ENCODE data around the gene TSHR. TPM values are rescaled to one million over a fixed set of nuclear protein-coding genes. Genes with fewer than 3 reads are reported as not detected.

Gene TSHR
- total RNA-seq, 1 experiment from 2014 or later: not detected

GRCh38 chr14:81165188-81165587, 209.8 kb downstream of the TSHR start:
- H3K36me3 ChIP-seq (ENCODE audit: control insufficient read depth in 1 of 2, insufficient read depth in 2 of 2, low read length in 2 of 2): no peaks in the 10 kb centered on the region
- H3K79me2 ChIP-seq (ENCODE audit: insufficient read depth, low read length): no peaks in the 10 kb centered on the region
- no peak overlapping the region for H3K4me3 ChIP-seq (replicated peaks in 1 of 2; ENCODE audit: low read depth in 1 of 2, low read length in 2 of 2)
- H2AFZ ChIP-seq (ENCODE audit: low read depth, low read length, poor library complexity, severe bottlenecking): no peak overlapping the region
- ChIA-PET RAD21 (ENCODE audit: low non-redundant PET in 1 of 2, low total read pairs in 2 of 2, uncharacterized antibody in 2 of 2, unreplicated experiment in 2 of 2) (interaction anchor here in 1 of 2 experiments (2.0 kb wide), 1 partner anchor 169 kb away, joined by 7 read pairs; no protein-coding TSS in a partner anchor), CTCF (interaction anchor here (1.1 to 4.9 kb wide), 4 partner anchors 11 to 179 kb away, joined by 3 to 36 read pairs (median 8); no protein-coding TSS in a partner anchor), POLR2A (no interaction called here)
- H3K27ac ChIP-seq (ENCODE audit: low read depth, low read length): no peak overlapping the region
- intact Hi-C loops (cut with micrococcal nuclease): loop anchor here (2.0 kb wide), 1 partner anchor 210 kb away; the partner anchor contains the start of gene TSHR
- no peaks in the 10 kb centered on the region for H4K20me1 ChIP-seq (ENCODE audit: insufficient read depth)
- H3K9me3 ChIP-seq (ENCODE audit: control insufficient read depth in 1 of 2, insufficient read depth in 1 of 2, low read depth in 1 of 2, low read length in 2 of 2): no peaks in the 10 kb centered on the region
- H3K27me3 ChIP-seq (ENCODE audit: insufficient read depth, low read length): no peaks in the 10 kb centered on the region
- DNase-seq (ENCODE audit: low read depth, low spot score) (no peak), ATAC-seq (no peak)
- BruUV-seq (replicated peaks): no TSS peak
- TF ChIP-seq YY1 (IDR thresholded peaks at IDR 0.05; ENCODE audit: extremely low read depth, insufficient replicate concordance, low read depth, low read length): no peak
- TF ChIP-seq JUND (IDR thresholded peaks at IDR 0.05): no peak
- no peak for TF ChIP-seq POLR2A (IDR thresholded peaks at IDR 0.05; ENCODE audit: borderline replicate concordance, extremely low read depth, insufficient read depth, insufficient read length)
- TF ChIP-seq CBX3 (IDR thresholded peaks at IDR 0.05; ENCODE audit: low read depth): no peak
- no peak for TF ChIP-seq FOSL1 (IDR thresholded peaks at IDR 0.05; ENCODE audit: low read depth)
- TF ChIP-seq ZNF274 (IDR thresholded peaks at IDR 0.05; ENCODE audit: low read depth, low read length): no peak
- no peak for TF ChIP-seq SIN3A (IDR thresholded peaks at IDR 0.05; ENCODE audit: low read depth)
- TF ChIP-seq EGR1 (IDR thresholded peaks at IDR 0.05; ENCODE audit: low read depth): no peak
- no peak for TF ChIP-seq MAX (IDR thresholded peaks at IDR 0.05)
- no peak for TF ChIP-seq REST (IDR thresholded peaks at IDR 0.05; ENCODE audit: low read depth)
- no peak for TF ChIP-seq EZH2phosphoT487 (IDR thresholded peaks at IDR 0.05; ENCODE audit: borderline replicate concordance)
- no peak for TF ChIP-seq ELF1 (IDR thresholded peaks at IDR 0.05; ENCODE audit: borderline replicate concordance, low read depth)
- no peak for TF ChIP-seq EZH2 (IDR thresholded peaks at IDR 0.05)
- no peak for TF ChIP-seq CEBPB (IDR thresholded peaks at IDR 0.05; ENCODE audit: low read depth)
- no peak for TF ChIP-seq CTCF (IDR thresholded peaks at IDR 0.05 in 2 of 3, conservative IDR thresholded peaks at IDR 0.05 in 1 of 3; ENCODE audit: borderline replicate concordance in 1 of 3, insufficient read depth in 1 of 3, low read depth in 2 of 3, low read length in 2 of 3)
- no peaks in the 10 kb centered on the region for H3K9me2 ChIP-seq (ENCODE audit: insufficient read depth)
- H3K9ac ChIP-seq (ENCODE audit: low read length): no peak overlapping the region
- H3K4me1 ChIP-seq (ENCODE audit: control insufficient read depth in 1 of 2, insufficient read depth in 2 of 2, low read length in 2 of 2): peaks cover 0 to 25% of the 10 kb centered on the region in 2 experiments; a peak in 3 of 4 replicates
- no peak overlapping the region for H3K4me2 ChIP-seq (ENCODE audit: low read length)

Data from HCT116 (cell line).